Measurements from ENCODE around the gene ZCCHC9. TPM values are rescaled to one million over a fixed set of nuclear protein-coding genes. Genes with fewer than 3 reads are reported as not detected.

The ZCCHC9 gene
- total RNA-seq, 1 experiment from 2014 or later: 32.2 TPM

DNA sequence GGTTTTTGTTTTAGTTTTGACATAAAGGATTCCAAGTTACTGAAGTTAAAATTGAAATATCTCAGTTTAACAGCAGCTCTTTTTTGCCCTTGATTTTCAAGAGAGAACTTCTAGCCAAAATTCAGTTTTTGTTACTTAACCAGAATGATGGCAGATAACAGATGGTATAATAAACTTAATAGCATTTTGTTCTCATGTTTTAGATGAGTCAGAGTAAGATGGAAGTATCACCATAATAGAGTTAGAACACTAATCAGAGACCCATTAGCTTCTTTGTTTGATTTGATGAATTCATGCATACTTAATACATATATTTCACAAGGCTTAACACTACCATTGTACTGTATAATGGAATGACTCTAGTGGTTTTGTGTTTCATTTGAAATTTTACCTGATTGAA is 11.9 kb downstream of the ZCCHC9 start:
- DNase-seq: no peak
- no peak overlapping the region for H4K5ac ChIP-seq (ENCODE audit: insufficient read length, low read depth, low read length)
- H2BK20ac ChIP-seq (ENCODE audit: low read depth, low read length, poor library complexity, severe bottlenecking): no peak overlapping the region

More for the DNA sequence above, 11.9 kb downstream of the ZCCHC9 start:
- H3K36me3 Mint-ChIP-seq (ENCODE audit: insufficient read depth in 1 of 3, low read depth in 3 of 3): peaks cover 0 to 31% (median 11%) of the 10 kb centered on the region in 3 experiments; a peak in 5 of 7 replicates
- no peak overlapping the region for H2BK5ac ChIP-seq (ENCODE audit: insufficient read length, low read length)
- H3T11ph ChIP-seq (ENCODE audit: low read length): no peak overlapping the region
- no peak overlapping the region for H3K4ac ChIP-seq (ENCODE audit: low read depth, low read length)
- no peaks in the 10 kb centered on the region for H3K9me3 ChIP-seq (ENCODE audit: control insufficient read depth, low read depth, low read length)
- no peak overlapping the region for H3K23ac ChIP-seq (ENCODE audit: insufficient read length, low read depth, low read length)
- no peaks in the 10 kb centered on the region for H3K79me1 ChIP-seq (ENCODE audit: insufficient read depth, low read depth, low read length, poor library complexity, severe bottlenecking)
- H2BK15ac ChIP-seq (ENCODE audit: low read depth, low read length): no peak overlapping the region
- H3K23me2 ChIP-seq (ENCODE audit: insufficient read length, low read depth, low read length, poor library complexity, severe bottlenecking): no peaks in the 10 kb centered on the region
- no peaks in the 10 kb centered on the region for H3K27me3 ChIP-seq (ENCODE audit: insufficient read depth, low read length)
- H3K4me1 ChIP-seq (ENCODE audit: insufficient read depth, low read length): no peaks in the 10 kb centered on the region; the same call in 1 of the 2 replicates
- H3K27ac ChIP-seq (ENCODE audit: insufficient read length, low read depth, low read length): no peak overlapping the region
- H3K14ac ChIP-seq (ENCODE audit: insufficient read depth, low read length): no peak overlapping the region
- no peaks in the 10 kb centered on the region for H4K20me1 ChIP-seq (ENCODE audit: control insufficient read depth, insufficient read depth, insufficient read length)
- H4K8ac ChIP-seq (replicated peaks; ENCODE audit: insufficient read length, low read depth, low read length): no peak overlapping the region
- H2BK12ac ChIP-seq (ENCODE audit: insufficient read length, low read depth, low read length): no peak overlapping the region
- no peak overlapping the region for H3K4me3 Mint-ChIP-seq
- no peak overlapping the region for H2AFZ ChIP-seq (ENCODE audit: low read length)
- no peak overlapping the region for H3K27ac Mint-ChIP-seq
- H3K4me2 ChIP-seq (ENCODE audit: insufficient read depth, insufficient read length, low read length): no peak overlapping the region
- no peak overlapping the region for H3K18ac ChIP-seq (ENCODE audit: insufficient read length, low read depth, low read length)
- H3K4me1 Mint-ChIP-seq: peaks cover 7 to 19% of the 10 kb centered on the region in 2 experiments; a peak in 3 of 4 replicates
- H4K91ac ChIP-seq (ENCODE audit: insufficient read length, low read depth, low read length): no peak overlapping the region
- H3K9ac ChIP-seq (ENCODE audit: extremely low read depth, insufficient read length, low read length): no peak overlapping the region
- TF ChIP-seq, protein P1, sequence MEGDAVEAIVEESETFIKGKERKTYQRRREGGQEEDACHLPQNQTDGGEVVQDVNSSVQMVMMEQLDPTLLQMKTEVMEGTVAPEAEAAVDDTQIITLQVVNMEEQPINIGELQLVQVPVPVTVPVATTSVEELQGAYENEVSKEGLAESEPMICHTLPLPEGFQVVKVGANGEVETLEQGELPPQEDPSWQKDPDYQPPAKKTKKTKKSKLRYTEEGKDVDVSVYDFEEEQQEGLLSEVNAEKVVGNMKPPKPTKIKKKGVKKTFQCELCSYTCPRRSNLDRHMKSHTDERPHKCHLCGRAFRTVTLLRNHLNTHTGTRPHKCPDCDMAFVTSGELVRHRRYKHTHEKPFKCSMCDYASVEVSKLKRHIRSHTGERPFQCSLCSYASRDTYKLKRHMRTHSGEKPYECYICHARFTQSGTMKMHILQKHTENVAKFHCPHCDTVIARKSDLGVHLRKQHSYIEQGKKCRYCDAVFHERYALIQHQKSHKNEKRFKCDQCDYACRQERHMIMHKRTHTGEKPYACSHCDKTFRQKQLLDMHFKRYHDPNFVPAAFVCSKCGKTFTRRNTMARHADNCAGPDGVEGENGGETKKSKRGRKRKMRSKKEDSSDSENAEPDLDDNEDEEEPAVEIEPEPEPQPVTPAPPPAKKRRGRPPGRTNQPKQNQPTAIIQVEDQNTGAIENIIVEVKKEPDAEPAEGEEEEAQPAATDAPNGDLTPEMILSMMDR (conservative IDR thresholded peaks at IDR 0.05): no peak
- no peak overlapping the region for H2BK120ac ChIP-seq (ENCODE audit: low read depth, low read length, poor library complexity, severe bottlenecking)
- no peak overlapping the region for H3K56ac ChIP-seq (ENCODE audit: insufficient read length, low read depth, low read length)
- no peak overlapping the region for H2AK5ac ChIP-seq (ENCODE audit: insufficient read length, low read length)
- H3K79me2 ChIP-seq (ENCODE audit: insufficient read depth, low read length): no peaks in the 10 kb centered on the region
- H3K9me3 Mint-ChIP-seq: no peaks in the 10 kb centered on the region
- no peaks in the 10 kb centered on the region for H3K27me3 Mint-ChIP-seq (ENCODE audit: low read depth)

Data from H9 (cell line).